H1 (cell line): Measurements from ENCODE around the gene TMEM108. TPM values are rescaled to one million over a fixed set of nuclear protein-coding genes. Genes with fewer than 3 reads are reported as not detected.

Experiments
- CBX8 ChIP-seq: fragments of 300-800, 300-1000 bp; sonication (generic); IDR thresholded peaks from 2 replicates; pipeline ENCODE4 v1.7.1; 2016; ENCODE audit warnings: low read depth, low read length, borderline replicate concordance
- FOSL1 ChIP-seq: IDR thresholded peaks from 2 replicates; pipeline ENCODE4 v1.6.1; 2011; ENCODE audit warnings: mild to moderate bottlenecking, low read depth, low read length, moderate library complexity; ENCODE audit not compliant: insufficient read depth
- polyA plus RNA-seq, 7 experiments: library from polyadenylated mRNA; depleted of rRNA in 3 of 7; stranded (reverse) in 5 of 7; unstranded in 2 of 7; fragments of >200 nt in 5 of 7; fragments of 200-250 nt in 2 of 7; gene quantifications; 1 replicate in 5 of 7; 2 replicates in 1 of 7; 4 replicates in 1 of 7; pipeline versions ENCODE4 v1.2.1 to v1.2.3, GENCODE V29; 2011 to 2013; ENCODE audit warnings: missing spikeins in 2 of 7, mixed read lengths in 2 of 7
- total RNA-seq: library from RNA; stranded (reverse); fragmentation: NEBNext Ultra II Directional; extraction: Animal tissue kit (Norgen Biotek cat#: 25700); gene quantifications from 2 replicates; pipeline ENCODE4 v1.2.1, GENCODE V29; 2021
- TF ChIP-seq, protein P1 (sequence below), 3 experiments: IDR thresholded peaks; 1 replicate in 2 of 3; 2 replicates in 1 of 3; pipeline versions ENCODE4 v1.5.1 to v1.6.1; 2011; ENCODE audit warnings: low read length in 3 of 3, mild to moderate bottlenecking in 3 of 3, inconsistent platforms in 2 of 3, low read depth in 1 of 3, moderate library complexity in 1 of 3; ENCODE audit not compliant: insufficient read depth in 1 of 3; ENCODE audit errors: control extremely low read depth in 1 of 3

TMEM108 gene
- total and polyA plus RNA-seq, 2 of the 8 experiments (the other 6 are each of a cell fraction or from before 2014, with no cell fraction given): 14.3 to 16.2 TPM

DNA sequence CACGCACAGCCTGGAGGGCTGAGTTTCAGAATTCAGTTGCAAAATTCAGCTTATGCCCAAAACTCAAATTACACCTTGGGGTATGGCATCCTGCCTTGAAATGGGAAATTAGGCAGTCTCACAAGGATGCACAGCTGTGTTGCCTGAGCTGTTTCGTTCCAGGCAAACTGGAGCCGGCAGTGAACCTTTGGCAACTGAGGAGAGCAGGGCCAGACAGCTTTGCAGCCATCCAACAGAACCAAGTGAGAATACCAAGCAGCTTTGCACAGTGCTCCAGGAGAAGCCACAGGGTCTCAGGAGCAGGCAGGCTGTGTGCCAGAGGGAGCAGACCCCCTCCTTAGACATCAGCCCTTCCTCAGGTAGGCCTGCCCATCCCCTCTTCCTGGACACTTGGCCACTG lies 329.2 kb downstream of the TMEM108 start (continued):
- TF ChIP-seq, protein P1, sequence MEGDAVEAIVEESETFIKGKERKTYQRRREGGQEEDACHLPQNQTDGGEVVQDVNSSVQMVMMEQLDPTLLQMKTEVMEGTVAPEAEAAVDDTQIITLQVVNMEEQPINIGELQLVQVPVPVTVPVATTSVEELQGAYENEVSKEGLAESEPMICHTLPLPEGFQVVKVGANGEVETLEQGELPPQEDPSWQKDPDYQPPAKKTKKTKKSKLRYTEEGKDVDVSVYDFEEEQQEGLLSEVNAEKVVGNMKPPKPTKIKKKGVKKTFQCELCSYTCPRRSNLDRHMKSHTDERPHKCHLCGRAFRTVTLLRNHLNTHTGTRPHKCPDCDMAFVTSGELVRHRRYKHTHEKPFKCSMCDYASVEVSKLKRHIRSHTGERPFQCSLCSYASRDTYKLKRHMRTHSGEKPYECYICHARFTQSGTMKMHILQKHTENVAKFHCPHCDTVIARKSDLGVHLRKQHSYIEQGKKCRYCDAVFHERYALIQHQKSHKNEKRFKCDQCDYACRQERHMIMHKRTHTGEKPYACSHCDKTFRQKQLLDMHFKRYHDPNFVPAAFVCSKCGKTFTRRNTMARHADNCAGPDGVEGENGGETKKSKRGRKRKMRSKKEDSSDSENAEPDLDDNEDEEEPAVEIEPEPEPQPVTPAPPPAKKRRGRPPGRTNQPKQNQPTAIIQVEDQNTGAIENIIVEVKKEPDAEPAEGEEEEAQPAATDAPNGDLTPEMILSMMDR (IDR thresholded peaks at IDR 0.05; ENCODE audit: control extremely low read depth in 1 of 3, insufficient read depth in 1 of 3, low read depth in 1 of 3, low read length in 3 of 3): no peak
- TF ChIP-seq FOSL1: no peak
- TF ChIP-seq CBX8: no peak
